ENCODE results near the gene CNOT6L. TPM values are rescaled to one million over a fixed set of nuclear protein-coding genes. Genes with fewer than 3 reads are reported as not detected.

CNOT6L gene
- total RNA-seq, 1 donor from 2014 or later, result 30.2 TPM

DNA sequence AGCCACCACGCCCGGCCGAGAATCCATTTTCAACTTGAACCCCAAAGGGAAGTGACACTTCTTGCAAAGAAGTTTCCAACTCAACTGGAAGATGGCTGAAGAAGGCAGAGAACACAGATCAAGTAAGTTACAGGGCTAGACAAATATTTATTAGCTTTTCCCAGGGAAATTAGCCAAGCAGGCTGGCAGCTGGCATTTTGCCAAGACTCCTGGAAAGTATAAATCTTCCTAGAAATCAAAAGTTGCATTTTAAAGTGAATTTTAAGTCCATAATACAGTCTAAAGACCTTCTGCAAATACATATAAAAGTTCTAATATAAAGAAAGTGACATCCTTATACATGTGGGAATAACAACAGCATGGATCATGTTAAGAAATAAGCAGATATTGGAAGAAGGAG lies 40.1 kb upstream of the CNOT6L start:
- Mint-ChIP-seq H3K27me3 (ENCODE audit: low read depth) (no peaks in the 10 kb centered on the region), H3K27ac (ENCODE audit: unreplicated experiment) (no peak overlapping the region), H3K9me3 (no peaks in the 10 kb centered on the region), H3K36me3 (ENCODE audit: low read depth) (peaks cover 3% of the 10 kb centered on the region), H3K4me1 (peaks cover 28% of the 10 kb centered on the region), H3K4me3 (peak overlapping the region; percentile 48)
- DNase-seq (ENCODE audit: low read depth, low spot score), result no peak
- TF ChIP-seq, protein P1, sequence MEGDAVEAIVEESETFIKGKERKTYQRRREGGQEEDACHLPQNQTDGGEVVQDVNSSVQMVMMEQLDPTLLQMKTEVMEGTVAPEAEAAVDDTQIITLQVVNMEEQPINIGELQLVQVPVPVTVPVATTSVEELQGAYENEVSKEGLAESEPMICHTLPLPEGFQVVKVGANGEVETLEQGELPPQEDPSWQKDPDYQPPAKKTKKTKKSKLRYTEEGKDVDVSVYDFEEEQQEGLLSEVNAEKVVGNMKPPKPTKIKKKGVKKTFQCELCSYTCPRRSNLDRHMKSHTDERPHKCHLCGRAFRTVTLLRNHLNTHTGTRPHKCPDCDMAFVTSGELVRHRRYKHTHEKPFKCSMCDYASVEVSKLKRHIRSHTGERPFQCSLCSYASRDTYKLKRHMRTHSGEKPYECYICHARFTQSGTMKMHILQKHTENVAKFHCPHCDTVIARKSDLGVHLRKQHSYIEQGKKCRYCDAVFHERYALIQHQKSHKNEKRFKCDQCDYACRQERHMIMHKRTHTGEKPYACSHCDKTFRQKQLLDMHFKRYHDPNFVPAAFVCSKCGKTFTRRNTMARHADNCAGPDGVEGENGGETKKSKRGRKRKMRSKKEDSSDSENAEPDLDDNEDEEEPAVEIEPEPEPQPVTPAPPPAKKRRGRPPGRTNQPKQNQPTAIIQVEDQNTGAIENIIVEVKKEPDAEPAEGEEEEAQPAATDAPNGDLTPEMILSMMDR (conservative IDR thresholded peaks at IDR 0.05), result no peak

DNA sequence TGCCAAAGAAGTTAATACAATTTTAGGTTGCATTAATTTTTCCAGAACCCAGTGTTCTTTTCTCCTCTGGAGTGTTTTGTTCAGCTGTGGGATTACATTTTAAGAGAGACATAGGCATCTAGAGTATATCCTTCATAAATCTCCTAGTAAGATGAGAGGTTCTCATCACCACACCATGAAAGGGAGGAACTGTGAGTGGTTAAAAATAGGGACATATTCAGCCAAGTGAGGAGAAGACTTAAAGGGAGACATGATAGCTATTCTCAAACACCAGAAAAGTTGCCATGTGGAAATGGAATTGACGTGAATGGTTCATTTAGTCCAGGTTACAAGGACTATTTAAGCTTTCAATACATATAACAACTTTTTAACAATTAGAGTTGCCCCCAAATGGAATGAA lies 37.0 kb upstream of the CNOT6L start:
- Mint-ChIP-seq H3K4me1 (peaks cover 3% of the 10 kb centered on the region), H3K27me3 (ENCODE audit: low read depth) (no peaks in the 10 kb centered on the region), H3K4me3 (no peak overlapping the region), H3K27ac (ENCODE audit: unreplicated experiment) (no peak overlapping the region), H3K9me3 (no peaks in the 10 kb centered on the region), H3K36me3 (ENCODE audit: low read depth) (no peaks in the 10 kb centered on the region)
- TF ChIP-seq, protein P1 (conservative IDR thresholded peaks at IDR 0.05), result no peak
- no peak for DNase-seq (ENCODE audit: low read depth, low spot score)

DNA sequence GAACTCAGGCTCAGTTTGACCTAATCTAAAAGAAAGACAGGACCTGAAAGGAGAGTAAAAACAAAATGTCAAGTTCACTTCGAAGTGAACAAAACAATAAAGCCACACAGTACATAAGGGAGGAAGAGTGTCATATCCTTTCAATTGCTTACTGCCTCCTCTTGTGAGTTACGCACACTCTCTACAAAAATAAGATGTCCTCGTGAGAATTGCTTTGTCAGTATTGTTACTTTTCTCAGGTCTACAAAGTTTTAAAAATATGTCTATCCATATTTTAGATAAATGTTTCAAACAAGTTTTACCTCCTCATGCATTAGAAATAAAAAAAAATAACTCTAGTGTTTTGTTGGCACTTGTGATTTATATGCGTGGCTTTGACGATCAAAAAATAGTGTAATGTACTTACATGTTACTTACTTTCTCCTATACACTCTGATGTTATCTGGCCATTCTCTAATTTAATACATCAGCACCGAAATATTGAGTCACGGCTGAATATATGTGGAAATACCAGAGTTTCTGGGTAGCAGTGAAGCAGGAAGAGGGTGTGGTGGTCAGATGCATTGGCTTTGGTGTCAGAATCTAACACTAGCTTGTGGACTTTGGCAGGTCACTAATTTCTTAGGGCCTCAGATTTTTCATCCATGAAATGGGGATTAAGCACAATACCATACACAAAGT lies 35.4 kb upstream of the CNOT6L start:
- H3K27me3 Mint-ChIP-seq (ENCODE audit: low read depth), result no peaks in the 10 kb centered on the region
- no peak for DNase-seq (ENCODE audit: low read depth, low spot score)

DNA sequence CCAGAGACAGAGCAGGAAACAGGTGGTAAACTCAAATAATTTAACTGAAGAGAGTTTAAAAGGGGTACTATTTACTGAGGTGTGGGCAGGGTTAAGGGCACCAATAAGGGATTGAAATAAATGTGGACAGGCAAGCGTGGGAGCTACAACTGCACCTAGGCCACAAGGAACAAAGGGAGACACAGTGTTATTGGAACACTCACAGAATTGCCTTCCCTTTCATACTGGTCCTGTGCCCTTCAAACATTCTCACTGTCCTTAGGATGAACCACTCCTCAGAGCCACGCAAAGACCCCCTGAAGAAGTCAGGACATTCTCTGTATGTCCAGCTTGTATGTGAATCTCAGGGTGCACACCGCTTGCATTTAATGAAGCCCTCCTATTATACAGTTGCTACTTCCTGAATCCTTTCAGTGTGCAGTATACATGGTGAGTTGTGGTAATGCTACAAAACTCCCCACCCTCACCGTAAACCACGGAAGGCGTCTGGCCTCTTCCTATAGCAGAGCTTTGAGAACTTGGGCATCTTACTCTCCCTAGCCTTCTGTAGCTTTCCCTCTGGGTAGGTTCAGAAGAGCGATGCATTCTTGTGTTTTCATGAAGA lies 33.8 kb upstream of the CNOT6L start:
- no peak for DNase-seq (ENCODE audit: low read depth, low spot score)
- Mint-ChIP-seq H3K4me3 (no peak overlapping the region), H3K4me1 (no peaks in the 10 kb centered on the region), H3K27ac (ENCODE audit: unreplicated experiment) (no peak overlapping the region), H3K36me3 (ENCODE audit: low read depth) (no peaks in the 10 kb centered on the region), H3K27me3 (ENCODE audit: low read depth) (no peaks in the 10 kb centered on the region), H3K9me3 (no peaks in the 10 kb centered on the region)
- TF ChIP-seq, protein P1 (conservative IDR thresholded peaks at IDR 0.05), result no peak

More for the DNA sequence above, 35.4 kb upstream of the CNOT6L start:
- TF ChIP-seq, protein P1 (conservative IDR thresholded peaks at IDR 0.05), result no peak
- no peaks in the 10 kb centered on the region for H3K4me1 Mint-ChIP-seq
- no peak overlapping the region for H3K4me3 Mint-ChIP-seq
- no peak overlapping the region for H3K27ac Mint-ChIP-seq (ENCODE audit: unreplicated experiment)
- H3K9me3 Mint-ChIP-seq, result no peaks in the 10 kb centered on the region
- H3K36me3 Mint-ChIP-seq (ENCODE audit: low read depth), result no peaks in the 10 kb centered on the region

DNA sequence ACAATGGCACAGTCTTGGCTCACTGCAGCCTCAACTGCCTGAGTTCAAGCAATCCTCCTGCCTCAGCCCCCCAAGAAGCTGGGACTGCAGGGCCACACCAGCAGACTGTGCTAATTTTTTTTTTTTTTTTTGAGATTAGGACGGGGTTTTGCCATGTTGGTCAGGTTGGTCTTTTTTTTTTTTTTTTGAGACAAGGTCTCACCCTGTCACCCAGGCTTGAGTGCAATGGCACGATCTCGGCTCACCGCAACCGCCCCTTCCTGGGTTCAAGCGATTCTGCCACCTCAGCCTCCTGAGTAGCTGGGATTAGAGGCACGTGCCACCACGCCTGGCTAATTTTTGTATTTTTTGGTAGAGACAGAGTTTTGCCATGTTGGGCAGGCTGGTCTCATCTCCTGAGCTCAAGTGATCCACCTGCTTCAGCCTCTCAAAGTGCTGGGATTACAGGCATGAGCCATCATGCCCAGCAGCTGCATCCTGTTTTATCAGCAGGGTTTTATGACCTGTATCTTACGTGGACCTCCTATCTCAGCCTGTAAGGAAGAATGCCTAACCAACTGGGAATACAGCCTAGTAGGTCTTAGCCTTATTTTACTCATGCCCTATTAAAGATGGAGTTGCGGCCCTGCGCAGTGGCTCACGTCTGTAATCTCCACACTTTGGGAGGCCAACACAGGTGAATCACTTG lies 30.3 kb upstream of the CNOT6L start:
- Mint-ChIP-seq H3K27ac (ENCODE audit: unreplicated experiment) (no peak overlapping the region), H3K9me3 (no peaks in the 10 kb centered on the region), H3K4me1 (no peaks in the 10 kb centered on the region), H3K4me3 (no peak overlapping the region), H3K36me3 (ENCODE audit: low read depth) (no peaks in the 10 kb centered on the region), H3K27me3 (ENCODE audit: low read depth) (no peaks in the 10 kb centered on the region)
- TF ChIP-seq, protein P1 (conservative IDR thresholded peaks at IDR 0.05), result no peak
- DNase-seq (ENCODE audit: low read depth, low spot score), result no peak

Data from neural crest cell (in vitro differentiated cells).